ENCODE data around the gene CH25H. TPM values are rescaled to one million over a fixed set of nuclear protein-coding genes. Genes with fewer than 3 reads are reported as not detected.

The CH25H gene, protein sequence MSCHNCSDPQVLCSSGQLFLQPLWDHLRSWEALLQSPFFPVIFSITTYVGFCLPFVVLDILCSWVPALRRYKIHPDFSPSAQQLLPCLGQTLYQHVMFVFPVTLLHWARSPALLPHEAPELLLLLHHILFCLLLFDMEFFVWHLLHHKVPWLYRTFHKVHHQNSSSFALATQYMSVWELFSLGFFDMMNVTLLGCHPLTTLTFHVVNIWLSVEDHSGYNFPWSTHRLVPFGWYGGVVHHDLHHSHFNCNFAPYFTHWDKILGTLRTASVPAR
- 0.12 and 0.40 TPM in 2 replicates for total RNA-seq

DNA sequence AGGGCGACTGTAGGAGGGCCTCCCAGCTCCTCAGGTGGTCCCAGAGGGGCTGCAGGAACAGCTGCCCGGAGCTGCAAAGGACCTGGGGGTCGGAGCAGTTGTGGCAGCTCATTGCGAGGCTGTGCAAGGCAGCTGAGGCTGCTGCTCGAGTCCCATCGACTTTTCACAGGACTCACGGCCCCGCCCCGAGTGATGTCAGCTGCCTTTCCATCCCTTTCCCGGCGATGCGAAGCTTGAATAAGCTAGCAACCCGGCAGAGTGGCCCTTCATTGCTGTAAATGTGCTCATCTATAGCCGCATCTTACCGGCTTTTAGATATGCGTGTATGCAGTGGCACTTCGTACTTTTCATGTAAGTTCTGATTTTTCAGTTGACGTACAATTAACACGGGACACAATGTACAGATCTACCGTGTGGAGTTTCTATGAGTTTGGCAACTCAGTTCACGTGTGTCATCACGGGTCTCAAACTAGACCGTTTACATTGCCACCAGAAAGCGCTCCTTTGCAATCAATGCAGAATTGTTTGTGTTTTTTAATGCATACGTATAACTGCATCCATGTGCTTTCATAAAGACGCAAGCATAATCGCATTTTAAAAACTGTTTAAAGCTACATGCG, at the start of gene CH25H:
CH25H (minus strand) TSS at position 137 of the 620 bp plus-strand sequence; CDS start at position 112, 25 bp downstream.

GRCh38 chr10:89251409-89252224, 44.5 kb upstream of the CH25H start, which contains the start of gene LIPA:
LIPA (minus strand) TSS chr10:89251775; CDS start chr10:89247648, 4,127 bp downstream.

Other genes with a start within 250 kb of the CH25H start
- 92.9 and 105 TPM in 2 replicates for gene FAS, start 216.5 kb downstream of the CH25H start, total RNA-seq
- 42.0 and 57.8 TPM in 2 replicates for gene LIPA, start 44.5 kb upstream of the CH25H start, total RNA-seq
- gene IFIT2, start 94.7 kb upstream of the CH25H start, total RNA-seq, result 6.3 and 10.6 TPM in 2 replicates
- gene IFIT3, start 120.7 kb upstream of the CH25H start, total RNA-seq, result 20.2 and 32.0 TPM in 2 replicates
- 0.06 TPM in 1 of 2 replicates, not detected in the other for gene IFIT1B, start 170.7 kb upstream of the CH25H start, total RNA-seq
- 6.1 and 12.7 TPM in 2 replicates for gene IFIT1, start 185.3 kb upstream of the CH25H start, total RNA-seq
- gene IFIT5, start 207.3 kb upstream of the CH25H start, total RNA-seq, result 23.1 and 23.5 TPM in 2 replicates

Data from aortic smooth muscle cell (primary cell).